ENCODE data around the gene METRNL.

Gene METRNL

GRCh38 chr17:83142619-83143018 lies 63.2 kb downstream of the METRNL start:
- DNase-seq (ENCODE audit: low spot score): no peak

- DNase-seq (ENCODE audit: low spot score): no peak
Observed at GRCh38 chr17:83143817-83144231, 64.4 kb downstream of the METRNL start.

Measured in germinal center (tissue), 1 donor.